HepG2 (cell line): ENCODE results near the gene EIF4ENIF1. TPM values are rescaled to one million over a fixed set of nuclear protein-coding genes. Genes with fewer than 3 reads are reported as not detected.

Experiments
- DMAP1 ChIP-seq: IDR thresholded peaks from 2 replicates; pipeline ENCODE4 v1.6.1; 2016
- SAFB2 ChIP-seq: sonication (generic); formaldehyde crosslinking; IDR thresholded peaks from 2 replicates; pipeline ENCODE4 v1.5.1; 2020; ENCODE audit warnings: missing genetic modification reagents, low read depth, mild to moderate bottlenecking, borderline replicate concordance
- U2AF1 ChIP-seq: fragments of 200-400 bp; formaldehyde crosslinking; optimal IDR thresholded peaks from 2 replicates; pipeline ENCODE3; 2017; ENCODE audit warnings: mild to moderate bottlenecking, low read depth, low read length
- ZNF24 ChIP-seq: fragments of 450-650 bp; IDR thresholded peaks from 2 replicates; pipeline ENCODE4 v1.6.1; 2017; ENCODE audit warnings: antibody characterized with exemption, mild to moderate bottlenecking
- ZNF3 ChIP-seq: IDR thresholded peaks from 2 replicates; pipeline ENCODE4 v1.7.0; 2017; ENCODE audit warnings: inconsistent platforms
- ZNF737 ChIP-seq: sonication (generic); formaldehyde crosslinking; IDR thresholded peaks from 2 replicates; pipeline ENCODE4 v1.5.0; 2020; ENCODE audit warnings: missing genetic modification reagents, mild to moderate bottlenecking, borderline replicate concordance
- polyA plus RNA-seq, 8 experiments: library from polyadenylated mRNA; depleted of rRNA in 3 of 8; stranded (reverse) in 7 of 8; unstranded in 1 of 8; fragments of >200 nt; fragmentation: Illumina TruSeq in 4 of 8; extraction: Trizol in 4 of 8; gene quantifications; 2 replicates each; pipeline versions ENCODE4 v1.2.1 to v1.2.3, GENCODE V29; 2011 to 2016; ENCODE audit warnings: low read depth in 4 of 8, missing spikeins in 1 of 8, mixed read lengths in 1 of 8; ENCODE audit not compliant: insufficient read depth in 1 of 8
- total RNA-seq, 5 experiments: library from RNA; depleted of rRNA; stranded (reverse); fragments of >200 nt; fragmentation: Illumina TruSeq; extraction: Trizol; gene quantifications; 2 replicates each; pipeline ENCODE4 v1.2.3, GENCODE V29; 2016; ENCODE audit warnings: low read depth in 1 of 5
- TF ChIP-seq, protein P1 (sequence below): sonication (generic); formaldehyde crosslinking; IDR thresholded peaks from 2 replicates; pipeline ENCODE4 v1.9.0; 2022; ENCODE audit warnings: low read depth, missing genetic modification reagents
- TF ChIP-seq, protein P2 (sequence below): IDR thresholded peaks from 2 replicates; pipeline ENCODE4 v1.6.1; 2016; ENCODE audit warnings: low read depth, missing genetic modification reagents, missing compliant biosample characterization
- TF ChIP-seq, protein P3 (sequence below): sonication (generic); formaldehyde crosslinking; IDR thresholded peaks from 2 replicates; pipeline ENCODE4 v1.4.0; 2020; ENCODE audit warnings: missing genetic modification reagents, mild to moderate bottlenecking, borderline replicate concordance
- TF ChIP-seq, protein P4 (sequence below): sonication (generic); formaldehyde crosslinking; IDR thresholded peaks from 2 replicates; pipeline ENCODE4 v1.4.0; 2020; ENCODE audit warnings: missing genetic modification reagents

EIF4ENIF1 gene
- total and polyA plus RNA-seq, 2 of the 13 experiments (the other 11 are each of a cell fraction or from before 2014, with no cell fraction given) = 11.9 to 12.3 TPM

DNA sequence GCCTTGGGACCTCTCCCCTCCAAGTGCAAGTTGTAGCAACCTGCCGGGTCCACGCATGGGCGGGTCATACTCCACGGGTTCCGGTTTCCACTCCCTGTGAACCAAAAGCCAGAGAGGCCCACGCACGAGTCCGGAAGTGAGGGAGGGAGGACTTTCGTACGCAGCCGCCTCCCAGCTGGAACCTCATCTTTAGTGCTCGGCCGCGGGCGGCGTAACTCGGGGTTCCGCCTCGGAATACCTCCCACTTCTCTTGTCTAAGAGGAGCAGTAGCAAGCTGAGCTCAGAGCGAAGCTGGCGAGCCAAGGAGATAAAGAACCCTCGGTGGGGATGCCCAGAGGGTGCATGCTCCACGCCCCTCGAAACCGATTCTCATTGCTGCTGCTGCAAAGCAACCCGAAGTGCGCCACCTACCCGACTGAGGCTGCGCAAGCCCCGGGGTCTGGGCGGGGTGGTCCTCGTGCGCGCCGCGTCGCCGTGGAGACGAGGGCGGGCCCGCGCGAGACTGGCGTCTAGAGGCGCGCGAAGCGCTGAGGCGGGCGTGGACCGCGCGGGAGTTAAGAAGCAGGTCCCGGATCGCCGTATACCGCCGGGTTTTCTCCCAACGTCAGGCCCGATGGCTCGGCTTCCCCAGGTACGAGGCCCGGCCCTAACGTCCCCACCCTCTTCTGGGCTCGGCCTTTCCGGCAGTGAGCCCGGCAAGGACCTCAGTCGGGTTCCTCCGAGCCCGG, 6.5 kb upstream of the EIF4ENIF1 start, which contains the start of gene SFI1 (continued):
- TF ChIP-seq DMAP1 (CRISPR knock-in tag) (no peak; the same call in 1 of the 2 replicates), ZNF24 (no peak), ZNF737 (CRISPR knock-in tag) (peak; percentile 68; the same call in 1 of the 2 replicates), ZNF3 (no peak), U2AF1 (peak; percentile 14), SAFB2 (CRISPR knock-in tag) (no peak)
- TF ChIP-seq, protein P1, sequence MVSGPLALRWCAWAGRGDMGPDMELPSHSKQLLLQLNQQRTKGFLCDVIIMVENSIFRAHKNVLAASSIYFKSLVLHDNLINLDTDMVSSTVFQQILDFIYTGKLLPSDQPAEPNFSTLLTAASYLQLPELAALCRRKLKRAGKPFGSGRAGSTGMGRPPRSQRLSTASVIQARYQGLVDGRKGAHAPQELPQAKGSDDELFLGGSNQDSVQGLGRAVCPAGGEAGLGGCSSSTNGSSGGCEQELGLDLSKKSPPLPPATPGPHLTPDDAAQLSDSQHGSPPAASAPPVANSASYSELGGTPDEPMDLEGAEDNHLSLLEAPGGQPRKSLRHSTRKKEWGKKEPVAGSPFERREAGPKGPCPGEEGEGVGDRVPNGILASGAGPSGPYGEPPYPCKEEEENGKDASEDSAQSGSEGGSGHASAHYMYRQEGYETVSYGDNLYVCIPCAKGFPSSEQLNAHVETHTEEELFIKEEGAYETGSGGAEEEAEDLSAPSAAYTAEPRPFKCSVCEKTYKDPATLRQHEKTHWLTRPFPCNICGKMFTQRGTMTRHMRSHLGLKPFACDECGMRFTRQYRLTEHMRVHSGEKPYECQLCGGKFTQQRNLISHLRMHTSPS (CRISPR knock-in tag) = no peak
- TF ChIP-seq, protein P2, sequence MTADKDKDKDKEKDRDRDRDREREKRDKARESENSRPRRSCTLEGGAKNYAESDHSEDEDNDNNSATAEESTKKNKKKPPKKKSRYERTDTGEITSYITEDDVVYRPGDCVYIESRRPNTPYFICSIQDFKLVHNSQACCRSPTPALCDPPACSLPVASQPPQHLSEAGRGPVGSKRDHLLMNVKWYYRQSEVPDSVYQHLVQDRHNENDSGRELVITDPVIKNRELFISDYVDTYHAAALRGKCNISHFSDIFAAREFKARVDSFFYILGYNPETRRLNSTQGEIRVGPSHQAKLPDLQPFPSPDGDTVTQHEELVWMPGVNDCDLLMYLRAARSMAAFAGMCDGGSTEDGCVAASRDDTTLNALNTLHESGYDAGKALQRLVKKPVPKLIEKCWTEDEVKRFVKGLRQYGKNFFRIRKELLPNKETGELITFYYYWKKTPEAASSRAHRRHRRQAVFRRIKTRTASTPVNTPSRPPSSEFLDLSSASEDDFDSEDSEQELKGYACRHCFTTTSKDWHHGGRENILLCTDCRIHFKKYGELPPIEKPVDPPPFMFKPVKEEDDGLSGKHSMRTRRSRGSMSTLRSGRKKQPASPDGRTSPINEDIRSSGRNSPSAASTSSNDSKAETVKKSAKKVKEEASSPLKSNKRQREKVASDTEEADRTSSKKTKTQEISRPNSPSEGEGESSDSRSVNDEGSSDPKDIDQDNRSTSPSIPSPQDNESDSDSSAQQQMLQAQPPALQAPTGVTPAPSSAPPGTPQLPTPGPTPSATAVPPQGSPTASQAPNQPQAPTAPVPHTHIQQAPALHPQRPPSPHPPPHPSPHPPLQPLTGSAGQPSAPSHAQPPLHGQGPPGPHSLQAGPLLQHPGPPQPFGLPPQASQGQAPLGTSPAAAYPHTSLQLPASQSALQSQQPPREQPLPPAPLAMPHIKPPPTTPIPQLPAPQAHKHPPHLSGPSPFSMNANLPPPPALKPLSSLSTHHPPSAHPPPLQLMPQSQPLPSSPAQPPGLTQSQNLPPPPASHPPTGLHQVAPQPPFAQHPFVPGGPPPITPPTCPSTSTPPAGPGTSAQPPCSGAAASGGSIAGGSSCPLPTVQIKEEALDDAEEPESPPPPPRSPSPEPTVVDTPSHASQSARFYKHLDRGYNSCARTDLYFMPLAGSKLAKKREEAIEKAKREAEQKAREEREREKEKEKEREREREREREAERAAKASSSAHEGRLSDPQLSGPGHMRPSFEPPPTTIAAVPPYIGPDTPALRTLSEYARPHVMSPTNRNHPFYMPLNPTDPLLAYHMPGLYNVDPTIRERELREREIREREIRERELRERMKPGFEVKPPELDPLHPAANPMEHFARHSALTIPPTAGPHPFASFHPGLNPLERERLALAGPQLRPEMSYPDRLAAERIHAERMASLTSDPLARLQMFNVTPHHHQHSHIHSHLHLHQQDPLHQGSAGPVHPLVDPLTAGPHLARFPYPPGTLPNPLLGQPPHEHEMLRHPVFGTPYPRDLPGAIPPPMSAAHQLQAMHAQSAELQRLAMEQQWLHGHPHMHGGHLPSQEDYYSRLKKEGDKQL (CRISPR knock-in tag) = no peak
- TF ChIP-seq, protein P3, sequence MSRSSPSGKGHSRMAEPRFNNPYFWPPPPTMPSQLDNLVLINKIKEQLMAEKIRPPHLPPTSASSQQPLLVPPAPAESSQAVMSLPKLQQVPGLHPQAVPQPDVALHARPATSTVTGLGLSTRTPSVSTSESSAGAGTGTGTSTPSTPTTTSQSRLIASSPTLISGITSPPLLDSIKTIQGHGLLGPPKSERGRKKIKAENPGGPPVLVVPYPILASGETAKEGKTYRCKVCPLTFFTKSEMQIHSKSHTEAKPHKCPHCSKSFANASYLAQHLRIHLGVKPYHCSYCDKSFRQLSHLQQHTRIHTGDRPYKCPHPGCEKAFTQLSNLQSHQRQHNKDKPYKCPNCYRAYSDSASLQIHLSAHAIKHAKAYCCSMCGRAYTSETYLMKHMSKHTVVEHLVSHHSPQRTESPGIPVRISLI = no peak
- TF ChIP-seq, protein P4, sequence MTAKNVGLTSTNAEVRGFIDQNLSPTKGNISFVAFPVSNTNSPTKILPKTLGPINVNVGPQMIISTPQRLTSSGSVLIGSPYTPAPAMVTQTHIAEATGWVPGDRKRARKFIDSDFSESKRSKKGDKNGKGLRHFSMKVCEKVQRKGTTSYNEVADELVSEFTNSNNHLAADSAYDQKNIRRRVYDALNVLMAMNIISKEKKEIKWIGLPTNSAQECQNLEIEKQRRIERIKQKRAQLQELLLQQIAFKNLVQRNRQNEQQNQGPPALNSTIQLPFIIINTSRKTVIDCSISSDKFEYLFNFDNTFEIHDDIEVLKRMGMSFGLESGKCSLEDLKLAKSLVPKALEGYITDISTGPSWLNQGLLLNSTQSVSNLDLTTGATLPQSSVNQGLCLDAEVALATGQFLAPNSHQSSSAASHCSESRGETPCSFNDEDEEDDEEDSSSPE (CRISPR knock-in tag) = peak; percentile 86
